GM18502 (cell line): ENCODE results near the gene CSTPP1.
"Not testable (repeated sequence)": the region's sequence is repeated elsewhere in the genome, so short reads cannot be mapped to it uniquely, and the experiment has no call there.

ENCODE experiments used
- ATAC-seq: cut with Tn5 transposase; IDR thresholded peaks from one replicate; pipeline ENCODE4 v1.9.1; 2021; ENCODE audit warnings: mild to moderate bottlenecking; ENCODE audit not compliant: unreplicated experiment, poor library complexity

Gene CSTPP1

GRCh38 chr11:46907606-46908005, 29.0 kb upstream of the CSTPP1 start:
- ATAC-seq, result no peak

- ATAC-seq, result no peak
Measured at GRCh38 chr11:46912526-46913150, 23.9 kb upstream of the CSTPP1 start.

DNA sequence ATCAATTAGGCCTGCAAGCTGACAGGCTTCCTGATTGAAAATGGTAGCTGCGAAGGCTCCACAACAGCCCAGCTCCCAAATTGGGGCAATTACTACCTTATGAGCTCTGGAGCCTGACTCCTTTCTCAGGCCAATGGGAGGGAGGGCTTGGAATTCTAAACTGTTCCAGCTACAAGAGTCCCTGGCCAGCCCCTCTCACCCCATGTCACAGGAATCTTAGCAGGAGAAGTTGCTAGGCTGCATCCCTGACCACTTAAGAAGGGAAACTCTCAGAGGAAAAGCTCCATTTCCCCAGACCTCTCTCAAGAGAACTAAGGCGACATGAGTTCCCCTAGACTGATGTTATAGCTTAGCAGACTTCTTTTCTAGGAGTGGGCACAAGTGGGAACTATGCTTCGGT, 23.1 kb upstream of the CSTPP1 start:
- no peak for ATAC-seq

DNA sequence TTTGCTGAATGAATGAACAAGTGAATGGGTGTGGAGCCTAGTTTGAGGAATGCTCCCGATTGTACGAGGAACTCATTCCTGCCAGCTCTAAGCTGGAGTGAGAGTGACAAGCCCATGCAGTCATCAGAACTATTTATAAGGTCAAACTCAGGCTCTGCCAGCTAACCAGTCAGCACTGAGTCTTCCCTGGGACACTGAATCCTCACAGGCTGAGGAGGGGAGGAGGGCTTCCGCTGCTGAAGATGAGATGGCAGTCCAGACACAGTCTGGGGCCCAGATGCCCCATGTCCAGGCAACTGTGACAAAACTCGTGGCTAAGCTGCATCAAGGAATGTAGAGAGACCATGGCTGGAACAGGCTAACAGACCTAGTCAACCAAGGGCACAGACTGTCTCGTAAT, 22.2 kb upstream of the CSTPP1 start:
- no peak for ATAC-seq

GRCh38 chr11:46914910-46915309, 21.7 kb upstream of the CSTPP1 start:
- ATAC-seq, result no peak

DNA sequence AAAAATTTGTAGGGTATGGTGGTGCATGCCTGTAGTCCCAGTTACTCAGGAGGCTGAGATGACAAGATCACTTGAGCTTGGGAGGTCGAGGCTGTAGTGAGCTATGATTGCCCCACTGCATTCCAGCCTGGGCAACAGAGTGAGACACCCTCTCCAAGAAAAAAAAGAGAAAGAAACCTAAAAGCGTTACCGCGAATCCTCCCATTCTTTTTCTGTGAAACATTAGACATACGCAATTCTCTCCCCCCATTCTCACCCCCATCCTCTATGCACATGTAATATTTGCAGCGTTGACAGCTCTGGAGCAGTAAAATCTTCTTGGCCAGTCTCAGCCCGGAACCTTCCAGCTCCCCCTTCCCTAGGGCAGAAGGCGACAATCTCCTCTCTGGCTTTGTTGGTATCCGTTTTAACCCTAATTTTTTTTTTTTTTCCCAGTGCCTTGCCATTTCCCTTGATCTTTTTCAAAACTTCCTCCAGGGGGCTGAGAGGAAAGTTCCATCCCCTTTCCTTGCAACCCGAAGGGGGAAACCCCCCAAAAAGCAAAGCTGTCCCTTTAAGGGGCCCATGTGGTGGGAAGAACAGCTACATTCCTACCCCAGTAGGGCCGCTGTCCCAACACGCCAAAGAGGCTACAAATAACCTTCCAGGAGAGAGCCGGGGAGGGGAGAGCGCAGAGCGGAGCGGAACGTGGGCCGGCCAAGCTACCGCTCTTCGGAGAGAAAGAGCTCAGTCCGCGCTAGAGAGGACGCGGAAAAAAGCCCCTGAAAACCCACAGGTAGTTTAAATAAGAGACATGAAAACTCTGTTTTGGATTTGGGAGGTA, 20.1 kb upstream of the CSTPP1 start:
- ATAC-seq, result no peak

GRCh38 chr11:46917109-46917761, 19.3 kb upstream of the CSTPP1 start:
- ATAC-seq, result no peak

GRCh38 chr11:46917762-46918082, 18.8 kb upstream of the CSTPP1 start:
- no peak for ATAC-seq

DNA sequence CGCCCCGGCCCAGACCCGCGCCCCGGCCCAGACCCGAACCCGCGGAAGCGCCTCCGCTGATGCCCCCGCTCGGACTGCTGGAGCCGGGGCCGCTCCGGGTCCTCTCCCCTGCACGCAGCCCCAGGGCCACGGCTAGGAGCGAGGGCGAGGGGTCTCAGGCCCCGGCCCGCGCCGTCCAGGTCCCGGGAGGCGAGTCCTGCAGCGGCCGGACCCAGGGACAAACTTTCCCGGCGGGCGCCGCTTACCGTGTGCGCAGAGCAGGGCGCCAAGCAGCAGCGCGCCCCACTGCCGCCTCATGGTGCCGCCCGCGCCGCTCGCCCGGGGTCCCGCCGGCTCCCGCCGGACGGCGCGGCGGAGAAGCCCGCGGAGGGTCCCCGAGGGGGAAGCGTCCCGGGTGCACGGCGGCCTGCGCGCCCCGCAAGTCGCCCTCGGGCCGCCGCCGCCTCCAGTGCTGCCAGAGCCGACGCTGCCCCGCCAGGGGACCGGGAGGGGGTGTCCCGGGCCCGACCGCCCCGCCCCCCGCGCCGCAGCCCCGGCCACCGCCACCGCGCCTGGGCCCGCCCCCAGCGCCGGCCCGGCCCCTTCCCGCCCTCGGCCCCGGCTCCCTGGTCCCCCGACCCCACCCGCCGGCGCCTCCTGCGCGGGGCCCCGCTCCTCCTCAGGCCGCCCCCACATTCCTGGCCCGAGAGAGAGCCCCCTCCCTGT, 18.3 kb upstream of the CSTPP1 start, which contains the start of gene LRP4:
LRP4 (minus strand) TSS at position 468 of the 705 bp plus-strand sequence; CDS start at position 297, 171 bp downstream.
- ATAC-seq, result peak; percentile 44

DNA sequence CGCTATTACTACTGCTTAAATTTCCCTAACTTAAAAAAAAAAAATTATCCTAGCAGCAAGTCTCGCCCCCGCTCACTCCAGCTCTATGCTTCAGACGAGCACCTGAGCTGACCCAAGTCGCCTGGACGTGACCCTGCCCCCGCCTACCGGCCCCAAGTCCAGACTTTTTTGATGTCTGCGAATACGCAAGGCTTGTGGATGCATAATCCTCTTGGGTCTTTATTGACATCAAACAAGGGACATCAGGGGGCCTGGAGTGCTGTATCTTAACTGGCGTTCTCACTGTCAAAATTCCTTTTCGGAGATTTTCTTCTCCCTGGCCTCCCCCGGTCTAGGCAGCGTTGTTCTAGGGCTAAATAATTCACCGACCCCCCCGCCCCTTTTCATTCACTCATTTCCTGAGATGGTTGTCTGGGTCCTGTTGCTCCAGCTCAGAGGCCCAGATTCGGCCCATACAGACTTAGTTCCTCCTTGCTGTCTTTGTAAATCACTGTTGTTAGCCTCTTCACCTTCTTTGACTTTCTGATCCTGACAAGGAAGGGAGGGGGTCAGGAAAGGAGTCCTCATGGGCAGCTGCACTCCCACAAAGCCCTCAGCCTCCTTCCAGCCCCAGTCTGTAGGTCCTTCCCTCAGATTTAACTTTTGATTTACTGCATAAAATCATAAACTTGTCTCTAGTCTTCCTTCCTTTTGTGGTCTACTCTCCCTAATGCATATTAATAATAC, 17.6 kb upstream of the CSTPP1 start:
- no peak for ATAC-seq

DNA sequence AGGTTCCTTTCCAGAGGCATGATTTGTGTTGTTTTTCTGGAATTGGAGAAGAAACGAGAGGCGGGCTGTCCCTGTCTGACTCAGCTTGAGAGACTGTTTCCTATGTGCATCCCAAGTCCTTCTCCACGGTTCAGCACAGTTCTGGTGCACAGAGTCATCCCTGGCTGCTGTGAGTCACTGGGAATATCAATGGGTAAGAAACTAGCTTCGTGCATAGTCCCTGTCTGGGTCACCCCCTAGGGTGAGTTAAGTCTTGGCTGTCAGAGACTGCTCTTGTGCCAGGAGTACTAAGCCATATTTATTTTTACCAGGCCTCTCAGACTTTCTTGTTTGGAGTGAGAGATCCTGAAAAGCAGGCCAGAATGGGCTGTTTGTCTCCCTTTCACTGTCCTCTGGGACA, 15.8 kb upstream of the CSTPP1 start:
- no peak for ATAC-seq

DNA sequence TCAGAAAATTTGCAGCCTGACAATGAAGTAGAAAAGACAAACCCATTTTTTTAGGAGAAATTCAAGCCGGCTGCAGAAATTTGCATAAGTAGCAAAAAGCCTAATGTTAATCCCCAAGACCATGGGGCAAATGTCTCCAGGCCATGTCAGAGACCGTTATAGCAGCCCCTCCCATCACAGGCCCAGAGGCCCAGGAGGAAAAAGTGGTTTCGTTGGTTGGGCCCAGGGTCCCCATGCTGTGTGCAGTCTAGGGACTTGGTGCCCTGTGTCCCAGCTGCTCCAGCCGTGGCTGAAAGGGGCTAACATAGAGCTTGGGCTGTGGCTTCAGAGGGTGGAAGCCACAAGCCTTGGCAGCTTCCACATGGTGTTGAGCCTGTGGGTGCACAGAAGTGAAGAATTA, 8.6 kb upstream of the CSTPP1 start:
- not testable (repeated sequence) for ATAC-seq

GRCh38 chr11:46928701-46929100, 7.9 kb upstream of the CSTPP1 start:
- ATAC-seq, result not testable (repeated sequence)

GRCh38 chr11:46930089-46930488, 6.5 kb upstream of the CSTPP1 start:
- ATAC-seq, result no peak

- no peak for ATAC-seq
Measured at GRCh38 chr11:46942172-46942571, 5.6 kb downstream of the CSTPP1 start.

DNA sequence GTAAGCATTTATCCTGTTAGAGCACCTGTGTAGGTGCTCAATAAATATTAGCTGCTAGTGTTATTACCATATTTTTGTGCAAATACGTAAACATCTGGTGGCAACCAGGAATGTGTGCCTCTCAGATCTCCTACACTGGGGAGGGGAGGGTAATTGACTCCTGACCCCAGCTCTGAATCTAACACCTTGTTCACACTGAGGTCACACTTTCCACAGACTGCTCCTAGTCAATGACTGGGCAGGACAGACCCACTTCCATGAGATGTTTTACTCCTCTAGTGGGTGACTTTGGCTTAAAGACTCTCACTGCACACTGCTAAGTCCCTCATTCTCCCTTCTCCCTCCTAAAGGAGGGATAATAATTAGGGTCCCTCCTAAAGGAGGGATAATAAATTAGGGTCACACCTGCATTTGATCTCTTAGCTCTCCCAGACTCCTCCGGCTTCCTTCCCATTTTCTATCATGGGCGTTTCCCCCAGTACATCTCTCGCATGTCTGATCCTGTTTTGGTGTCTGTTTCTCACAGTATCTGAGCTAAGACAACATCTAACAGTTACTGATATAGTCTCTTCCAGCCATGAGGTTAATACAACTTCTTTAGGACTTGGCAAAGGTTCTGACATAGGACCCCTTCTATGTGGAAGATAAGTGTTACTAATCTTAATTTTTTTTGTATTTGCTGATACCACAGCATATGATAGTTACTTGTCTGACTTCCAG, 8.0 kb downstream of the CSTPP1 start:
- no peak for ATAC-seq

DNA sequence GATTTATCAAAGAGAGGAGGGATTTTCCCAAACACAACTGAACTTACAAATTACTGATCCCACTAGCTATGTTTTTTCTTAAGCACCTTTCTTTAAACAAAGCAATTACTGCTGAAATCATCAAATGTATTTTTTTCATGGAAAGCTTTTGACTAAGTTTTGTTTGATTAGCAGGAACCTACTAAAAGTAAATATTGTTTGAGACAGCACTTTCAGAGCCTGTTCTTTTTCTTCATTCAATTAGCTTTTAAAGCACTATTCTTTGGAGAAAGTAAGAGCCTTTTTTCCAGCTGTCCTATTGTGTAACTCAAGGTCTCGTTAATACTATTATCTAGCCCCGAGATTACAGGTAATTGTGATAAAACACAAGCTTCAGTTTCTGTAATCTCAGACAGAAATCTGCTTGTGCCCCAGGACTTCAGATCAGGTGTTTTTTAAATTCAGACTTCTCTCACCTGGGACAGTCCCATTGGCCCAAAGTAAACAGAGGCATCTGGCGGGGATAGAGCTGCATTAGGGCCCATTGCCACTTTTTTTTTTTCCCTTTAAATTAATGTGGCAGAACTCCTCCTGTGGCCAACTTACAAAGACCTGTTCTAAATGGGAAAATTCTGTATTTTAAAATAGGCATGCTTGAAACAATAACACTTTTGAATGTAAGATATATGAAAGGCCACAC, 11.0 kb downstream of the CSTPP1 start:
- ATAC-seq, result no peak

GRCh38 chr11:46948378-46949131, 12.0 kb downstream of the CSTPP1 start:
- no peak for ATAC-seq
